C4-2B (cell line): ENCODE results near the gene SLC17A5.

Source experiments
- ZFX ChIP-seq: fragments of 450-650 bp; IDR thresholded peaks from 2 replicates; pipeline ENCODE4 v1.6.1; 2017
- TF ChIP-seq, protein P1 (sequence below): fragments of 450-650 bp; conservative IDR thresholded peaks from 2 replicates; pipeline ENCODE4 v1.5.1; 2017; ENCODE audit warnings: mild to moderate bottlenecking

DNA sequence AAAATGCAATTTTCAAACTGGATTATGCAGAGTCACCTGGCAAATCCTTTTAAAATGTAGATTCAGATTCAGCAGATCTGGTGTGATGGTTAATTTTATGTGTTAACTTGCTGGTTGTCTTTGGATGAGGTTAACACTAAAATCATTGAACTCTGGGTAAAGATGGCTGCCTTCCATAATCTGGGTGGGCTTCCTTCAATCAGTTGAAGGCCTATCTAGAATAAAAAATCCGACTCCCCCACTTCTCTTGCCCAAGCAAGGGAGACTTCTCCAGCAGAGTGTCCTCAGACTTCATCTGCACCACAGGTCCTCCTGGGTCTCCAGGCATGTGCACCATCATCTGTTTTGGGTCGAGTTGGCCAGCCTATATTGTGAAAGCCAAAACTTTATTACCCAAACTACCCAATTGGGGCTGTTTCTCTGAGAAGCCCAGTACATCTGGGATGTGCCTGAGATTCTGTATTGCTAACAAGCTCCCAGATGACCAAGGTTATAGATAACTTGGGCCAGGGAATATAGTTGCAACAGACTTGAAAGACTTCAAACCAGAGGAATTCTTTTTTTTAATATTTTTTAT lies 1.6 kb upstream of the SLC17A5 start:
- TF ChIP-seq, protein P1, sequence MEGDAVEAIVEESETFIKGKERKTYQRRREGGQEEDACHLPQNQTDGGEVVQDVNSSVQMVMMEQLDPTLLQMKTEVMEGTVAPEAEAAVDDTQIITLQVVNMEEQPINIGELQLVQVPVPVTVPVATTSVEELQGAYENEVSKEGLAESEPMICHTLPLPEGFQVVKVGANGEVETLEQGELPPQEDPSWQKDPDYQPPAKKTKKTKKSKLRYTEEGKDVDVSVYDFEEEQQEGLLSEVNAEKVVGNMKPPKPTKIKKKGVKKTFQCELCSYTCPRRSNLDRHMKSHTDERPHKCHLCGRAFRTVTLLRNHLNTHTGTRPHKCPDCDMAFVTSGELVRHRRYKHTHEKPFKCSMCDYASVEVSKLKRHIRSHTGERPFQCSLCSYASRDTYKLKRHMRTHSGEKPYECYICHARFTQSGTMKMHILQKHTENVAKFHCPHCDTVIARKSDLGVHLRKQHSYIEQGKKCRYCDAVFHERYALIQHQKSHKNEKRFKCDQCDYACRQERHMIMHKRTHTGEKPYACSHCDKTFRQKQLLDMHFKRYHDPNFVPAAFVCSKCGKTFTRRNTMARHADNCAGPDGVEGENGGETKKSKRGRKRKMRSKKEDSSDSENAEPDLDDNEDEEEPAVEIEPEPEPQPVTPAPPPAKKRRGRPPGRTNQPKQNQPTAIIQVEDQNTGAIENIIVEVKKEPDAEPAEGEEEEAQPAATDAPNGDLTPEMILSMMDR: no peak
- TF ChIP-seq ZFX: no peak
